HEK293 (cell line): ENCODE results near the gene ENSA.

Experiments
- GLIS2 ChIP-seq: fragments of 450-650 bp; formaldehyde crosslinking; IDR thresholded peaks from 2 replicates; pipeline ENCODE4 v1.5.1; 2016; ENCODE audit warnings: missing biosample characterization, missing genetic modification characterization
- KLF8 ChIP-seq: fragments of 450-650 bp; formaldehyde crosslinking; IDR thresholded peaks from 2 replicates; pipeline ENCODE4 v1.5.1; 2016; ENCODE audit warnings: missing biosample characterization, missing genetic modification characterization
- MZF1 ChIP-seq: fragments of 450-650 bp; formaldehyde crosslinking; IDR thresholded peaks from 2 replicates; pipeline ENCODE4 v1.5.1; 2017; ENCODE audit warnings: missing biosample characterization, missing genetic modification characterization, borderline replicate concordance
- PRDM1 ChIP-seq: fragments of 450-650 bp; formaldehyde crosslinking; IDR thresholded peaks from 2 replicates; pipeline ENCODE4; 2016; ENCODE audit warnings: missing biosample characterization, missing genetic modification characterization
- TRIM28 ChIP-seq: IDR thresholded peaks from 2 replicates; pipeline ENCODE4 v1.6.1; 2011; ENCODE audit warnings: low read length, control low read depth, borderline replicate concordance
- ZBTB17 ChIP-seq: fragments of 450-650 bp; formaldehyde crosslinking; IDR thresholded peaks from 2 replicates; pipeline ENCODE4 v1.5.1; 2016; ENCODE audit warnings: missing biosample characterization, missing genetic modification characterization
- ZNF121 ChIP-seq: fragments of 450-650 bp; formaldehyde crosslinking; IDR thresholded peaks from 2 replicates; pipeline ENCODE4 v1.5.1; 2016; ENCODE audit warnings: missing biosample characterization, missing genetic modification characterization
- ZNF140 ChIP-seq: fragments of 450-650 bp; formaldehyde crosslinking; IDR thresholded peaks from 2 replicates; pipeline ENCODE4 v1.5.1; 2016; ENCODE audit warnings: missing biosample characterization, missing genetic modification characterization
- ZNF157 ChIP-seq: fragments of 450-650 bp; formaldehyde crosslinking; IDR thresholded peaks from 2 replicates; pipeline ENCODE4 v1.5.1; 2016; ENCODE audit warnings: missing biosample characterization, missing genetic modification characterization
- ZNF175 ChIP-seq: fragments of 450-650 bp; formaldehyde crosslinking; IDR thresholded peaks from 2 replicates; pipeline ENCODE4 v1.5.1; 2016; ENCODE audit warnings: missing biosample characterization, missing genetic modification characterization
- ZNF221 ChIP-seq: fragments of 450-650 bp; formaldehyde crosslinking; IDR thresholded peaks from 2 replicates; pipeline ENCODE4 v1.5.1; 2017; ENCODE audit warnings: missing biosample characterization, missing genetic modification characterization, borderline replicate concordance
- ZNF335 ChIP-seq: fragments of 450-650 bp; formaldehyde crosslinking; conservative IDR thresholded peaks from 2 replicates; pipeline ENCODE4 v1.5.1; 2016; ENCODE audit warnings: missing biosample characterization, missing genetic modification characterization
- ZNF391 ChIP-seq: fragments of 450-650 bp; formaldehyde crosslinking; IDR thresholded peaks from 2 replicates; pipeline ENCODE4 v1.5.1; 2016; ENCODE audit warnings: low read depth, missing biosample characterization, missing genetic modification characterization, borderline replicate concordance
- ZNF394 ChIP-seq: fragments of 450-650 bp; formaldehyde crosslinking; IDR thresholded peaks from 2 replicates; pipeline ENCODE4 v1.5.1; 2016; ENCODE audit warnings: missing biosample characterization, missing genetic modification characterization, mild to moderate bottlenecking, moderate library complexity, borderline replicate concordance
- ZNF416 ChIP-seq: fragments of 450-650 bp; formaldehyde crosslinking; IDR thresholded peaks from 2 replicates; pipeline ENCODE4 v1.5.1; 2016; ENCODE audit warnings: missing biosample characterization, missing genetic modification characterization
- ZNF521 ChIP-seq: fragments of 450-650 bp; formaldehyde crosslinking; IDR thresholded peaks from 2 replicates; pipeline ENCODE4 v1.5.1; 2017; ENCODE audit warnings: missing biosample characterization, mild to moderate bottlenecking, missing genetic modification characterization
- ZNF629 ChIP-seq: fragments of 450-650 bp; formaldehyde crosslinking; IDR thresholded peaks from 2 replicates; pipeline ENCODE4 v1.5.1; 2017; ENCODE audit warnings: missing biosample characterization, missing genetic modification characterization
- ZNF660 ChIP-seq: fragments of 450-650 bp; IDR thresholded peaks from 2 replicates; pipeline ENCODE4 v1.5.1; 2018; ENCODE audit warnings: missing biosample characterization, mild to moderate bottlenecking, missing genetic modification characterization
- ZNF843 ChIP-seq: fragments of 450-650 bp; formaldehyde crosslinking; IDR thresholded peaks from 2 replicates; pipeline ENCODE4 v1.5.1; 2016; ENCODE audit warnings: missing biosample characterization, missing genetic modification characterization
- ZXDB ChIP-seq: fragments of 450-650 bp; formaldehyde crosslinking; IDR thresholded peaks from 2 replicates; pipeline ENCODE4 v1.5.1; 2016; ENCODE audit warnings: missing biosample characterization, missing genetic modification characterization
- TF ChIP-seq, protein P1 (sequence below): fragments of 450-650 bp; formaldehyde crosslinking; conservative IDR thresholded peaks from 2 replicates; pipeline ENCODE4 v1.5.1; 2016; ENCODE audit warnings: low read depth, missing biosample characterization, missing genetic modification characterization
- TF ChIP-seq, protein P2 (sequence below): fragments of 450-650 bp; formaldehyde crosslinking; IDR thresholded peaks from 2 replicates; pipeline ENCODE4 v1.5.1; 2016; ENCODE audit warnings: missing biosample characterization, missing genetic modification characterization
- TF ChIP-seq, protein P3 (sequence below): fragments of 450-650 bp; formaldehyde crosslinking; IDR thresholded peaks from 2 replicates; pipeline ENCODE4 v1.5.1; 2016; ENCODE audit warnings: missing biosample characterization, missing genetic modification characterization
- TF ChIP-seq, protein P4 (sequence below): fragments of 450-650 bp; formaldehyde crosslinking; IDR thresholded peaks from 2 replicates; pipeline ENCODE4 v1.5.1; 2016; ENCODE audit warnings: missing biosample characterization, missing genetic modification characterization
- TF ChIP-seq, protein P5 (sequence below): fragments of 450-650 bp; formaldehyde crosslinking; IDR thresholded peaks from 2 replicates; pipeline ENCODE4 v1.5.1; 2017; ENCODE audit warnings: missing biosample characterization, missing genetic modification characterization
- TF ChIP-seq, protein P6 (sequence below): fragments of 450-650 bp; formaldehyde crosslinking; IDR thresholded peaks from 2 replicates; pipeline ENCODE4 v1.5.1; 2016; ENCODE audit warnings: missing biosample characterization, missing genetic modification characterization

ENSA gene

DNA sequence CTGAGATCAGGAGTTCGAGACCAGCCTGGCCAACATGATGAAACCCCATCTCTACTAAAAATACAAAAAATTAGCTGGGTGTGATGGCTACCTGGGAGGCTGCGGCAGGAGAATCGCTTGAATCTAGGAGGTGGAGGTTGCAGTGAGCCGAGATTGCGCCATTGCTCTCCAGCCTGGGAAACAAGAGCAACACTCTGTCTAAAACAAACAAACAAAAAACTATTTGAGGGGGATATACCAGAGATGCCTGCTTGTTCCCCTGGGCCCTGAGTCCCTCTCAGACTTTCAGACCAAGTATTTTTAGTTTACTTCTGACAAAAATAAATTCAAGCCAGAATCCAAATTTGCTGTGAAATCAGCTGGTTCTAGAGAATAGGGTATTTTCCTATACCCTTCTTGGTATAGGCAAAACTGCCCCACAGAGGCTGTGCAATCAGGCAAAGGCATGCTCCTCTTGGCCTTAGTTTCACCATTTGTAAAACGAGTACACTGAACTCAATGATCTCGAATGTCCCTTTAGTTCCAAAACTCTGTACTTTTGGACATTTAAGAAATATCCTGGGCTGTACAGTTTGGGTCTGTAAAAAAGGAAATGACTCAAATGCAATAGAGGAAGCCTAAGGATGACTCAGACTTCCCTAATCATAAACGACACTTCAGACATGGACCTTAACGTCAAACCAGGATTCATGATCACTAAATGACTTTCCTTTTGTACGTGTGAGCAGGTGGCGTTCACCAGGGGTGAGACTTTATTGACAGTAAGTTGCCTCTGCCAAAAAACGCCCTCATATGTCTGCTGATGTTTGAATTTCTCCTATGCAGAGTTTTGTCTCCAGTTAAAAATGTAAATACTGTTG, 16.1 kb downstream of the ENSA start (continued):
- TF ChIP-seq ZNF521 (tag by site-specific recombination) (no peak), ZNF843 (tag by site-specific recombination) (no peak), ZNF416 (tag by site-specific recombination) (no peak), ZNF629 (peak; percentile 96), PRDM1 (peak; percentile 59), ZNF660 (tag by site-specific recombination) (peak; percentile 47; the same call in 1 of the 2 replicates), ZXDB (tag by site-specific recombination) (0 out of 2 replicates have a peak, but pooled peaks have one; percentile 40), ZNF140 (tag by site-specific recombination) (no peak), ZNF221 (tag by site-specific recombination) (no peak), ZNF157 (no peak), GLIS2 (tag by site-specific recombination) (no peak), MZF1 (tag by site-specific recombination) (no peak), ZNF121 (no peak), KLF8 (tag by site-specific recombination) (peak; percentile 52; the same call in 1 of the 2 replicates), ZNF335 (tag by site-specific recombination) (0 out of 2 replicates have a peak, but pooled peaks have one; percentile 16), ZNF394 (peak; percentile 26; the same call in 1 of the 2 replicates), TRIM28 (no peak; the same call in 1 of the 2 replicates), ZBTB17 (tag by site-specific recombination) (peak; percentile 39), ZNF175 (no peak), ZNF391 (tag by site-specific recombination) (no peak)
- TF ChIP-seq, protein P1, sequence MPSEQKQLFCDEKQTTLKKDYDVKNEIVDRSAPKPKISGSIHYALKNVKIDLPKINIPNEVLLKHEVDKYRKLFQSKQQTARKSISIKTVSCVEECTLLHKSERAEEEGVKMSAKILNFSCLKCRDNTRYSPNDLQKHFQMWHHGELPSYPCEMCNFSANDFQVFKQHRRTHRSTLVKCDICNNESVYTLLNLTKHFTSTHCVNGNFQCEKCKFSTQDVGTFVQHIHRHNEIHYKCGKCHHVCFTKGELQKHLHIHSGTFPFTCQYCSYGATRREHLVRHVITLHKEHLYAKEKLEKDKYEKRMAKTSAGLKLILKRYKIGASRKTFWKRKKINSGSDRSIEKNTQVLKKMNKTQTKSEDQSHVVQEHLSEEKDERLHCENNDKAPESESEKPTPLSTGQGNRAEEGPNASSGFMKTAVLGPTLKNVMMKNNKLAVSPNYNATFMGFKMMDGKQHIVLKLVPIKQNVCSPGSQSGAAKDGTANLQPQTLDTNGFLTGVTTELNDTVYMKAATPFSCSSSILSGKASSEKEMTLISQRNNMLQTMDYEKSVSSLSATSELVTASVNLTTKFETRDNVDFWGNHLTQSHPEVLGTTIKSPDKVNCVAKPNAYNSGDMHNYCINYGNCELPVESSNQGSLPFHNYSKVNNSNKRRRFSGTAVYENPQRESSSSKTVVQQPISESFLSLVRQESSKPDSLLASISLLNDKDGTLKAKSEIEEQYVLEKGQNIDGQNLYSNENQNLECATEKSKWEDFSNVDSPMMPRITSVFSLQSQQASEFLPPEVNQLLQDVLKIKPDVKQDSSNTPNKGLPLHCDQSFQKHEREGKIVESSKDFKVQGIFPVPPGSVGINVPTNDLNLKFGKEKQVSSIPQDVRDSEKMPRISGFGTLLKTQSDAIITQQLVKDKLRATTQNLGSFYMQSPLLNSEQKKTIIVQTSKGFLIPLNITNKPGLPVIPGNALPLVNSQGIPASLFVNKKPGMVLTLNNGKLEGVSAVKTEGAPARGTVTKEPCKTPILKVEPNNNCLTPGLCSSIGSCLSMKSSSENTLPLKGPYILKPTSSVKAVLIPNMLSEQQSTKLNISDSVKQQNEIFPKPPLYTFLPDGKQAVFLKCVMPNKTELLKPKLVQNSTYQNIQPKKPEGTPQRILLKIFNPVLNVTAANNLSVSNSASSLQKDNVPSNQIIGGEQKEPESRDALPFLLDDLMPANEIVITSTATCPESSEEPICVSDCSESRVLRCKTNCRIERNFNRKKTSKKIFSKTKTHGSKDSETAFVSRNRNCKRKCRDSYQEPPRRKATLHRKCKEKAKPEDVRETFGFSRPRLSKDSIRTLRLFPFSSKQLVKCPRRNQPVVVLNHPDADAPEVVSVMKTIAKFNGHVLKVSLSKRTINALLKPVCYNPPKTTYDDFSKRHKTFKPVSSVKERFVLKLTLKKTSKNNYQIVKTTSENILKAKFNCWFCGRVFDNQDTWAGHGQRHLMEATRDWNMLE, result 0 out of 2 replicates have a peak, but pooled peaks have one; percentile 15
- TF ChIP-seq, protein P2, sequence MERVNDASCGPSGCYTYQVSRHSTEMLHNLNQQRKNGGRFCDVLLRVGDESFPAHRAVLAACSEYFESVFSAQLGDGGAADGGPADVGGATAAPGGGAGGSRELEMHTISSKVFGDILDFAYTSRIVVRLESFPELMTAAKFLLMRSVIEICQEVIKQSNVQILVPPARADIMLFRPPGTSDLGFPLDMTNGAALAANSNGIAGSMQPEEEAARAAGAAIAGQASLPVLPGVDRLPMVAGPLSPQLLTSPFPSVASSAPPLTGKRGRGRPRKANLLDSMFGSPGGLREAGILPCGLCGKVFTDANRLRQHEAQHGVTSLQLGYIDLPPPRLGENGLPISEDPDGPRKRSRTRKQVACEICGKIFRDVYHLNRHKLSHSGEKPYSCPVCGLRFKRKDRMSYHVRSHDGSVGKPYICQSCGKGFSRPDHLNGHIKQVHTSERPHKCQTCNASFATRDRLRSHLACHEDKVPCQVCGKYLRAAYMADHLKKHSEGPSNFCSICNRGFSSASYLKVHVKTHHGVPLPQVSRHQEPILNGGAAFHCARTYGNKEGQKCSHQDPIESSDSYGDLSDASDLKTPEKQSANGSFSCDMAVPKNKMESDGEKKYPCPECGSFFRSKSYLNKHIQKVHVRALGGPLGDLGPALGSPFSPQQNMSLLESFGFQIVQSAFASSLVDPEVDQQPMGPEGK (tag by site-specific recombination), result no peak
- TF ChIP-seq, protein P3, sequence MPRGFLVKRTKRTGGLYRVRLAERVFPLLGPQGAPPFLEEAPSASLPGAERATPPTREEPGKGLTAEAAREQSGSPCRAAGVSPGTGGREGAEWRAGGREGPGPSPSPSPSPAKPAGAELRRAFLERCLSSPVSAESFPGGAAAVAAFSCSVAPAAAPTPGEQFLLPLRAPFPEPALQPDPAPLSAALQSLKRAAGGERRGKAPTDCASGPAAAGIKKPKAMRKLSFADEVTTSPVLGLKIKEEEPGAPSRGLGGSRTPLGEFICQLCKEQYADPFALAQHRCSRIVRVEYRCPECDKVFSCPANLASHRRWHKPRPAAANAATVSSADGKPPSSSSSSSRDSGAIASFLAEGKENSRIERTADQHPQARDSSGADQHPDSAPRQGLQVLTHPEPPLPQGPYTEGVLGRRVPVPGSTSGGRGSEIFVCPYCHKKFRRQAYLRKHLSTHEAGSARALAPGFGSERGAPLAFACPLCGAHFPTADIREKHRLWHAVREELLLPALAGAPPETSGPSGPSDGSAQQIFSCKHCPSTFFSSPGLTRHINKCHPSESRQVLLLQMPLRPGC (tag by site-specific recombination), result 0 out of 2 replicates have a peak, but pooled peaks have one; percentile 54
- TF ChIP-seq, protein P4, sequence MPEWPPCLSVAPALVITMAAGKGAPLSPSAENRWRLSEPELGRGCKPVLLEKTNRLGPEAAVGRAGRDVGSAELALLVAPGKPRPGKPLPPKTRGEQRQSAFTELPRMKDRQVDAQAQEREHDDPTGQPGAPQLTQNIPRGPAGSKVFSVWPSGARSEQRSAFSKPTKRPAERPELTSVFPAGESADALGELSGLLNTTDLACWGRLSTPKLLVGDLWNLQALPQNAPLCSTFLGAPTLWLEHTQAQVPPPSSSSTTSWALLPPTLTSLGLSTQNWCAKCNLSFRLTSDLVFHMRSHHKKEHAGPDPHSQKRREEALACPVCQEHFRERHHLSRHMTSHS (tag by site-specific recombination), result no peak
- TF ChIP-seq, protein P5, sequence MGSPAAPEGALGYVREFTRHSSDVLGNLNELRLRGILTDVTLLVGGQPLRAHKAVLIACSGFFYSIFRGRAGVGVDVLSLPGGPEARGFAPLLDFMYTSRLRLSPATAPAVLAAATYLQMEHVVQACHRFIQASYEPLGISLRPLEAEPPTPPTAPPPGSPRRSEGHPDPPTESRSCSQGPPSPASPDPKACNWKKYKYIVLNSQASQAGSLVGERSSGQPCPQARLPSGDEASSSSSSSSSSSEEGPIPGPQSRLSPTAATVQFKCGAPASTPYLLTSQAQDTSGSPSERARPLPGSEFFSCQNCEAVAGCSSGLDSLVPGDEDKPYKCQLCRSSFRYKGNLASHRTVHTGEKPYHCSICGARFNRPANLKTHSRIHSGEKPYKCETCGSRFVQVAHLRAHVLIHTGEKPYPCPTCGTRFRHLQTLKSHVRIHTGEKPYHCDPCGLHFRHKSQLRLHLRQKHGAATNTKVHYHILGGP, result no peak
- TF ChIP-seq, protein P6, sequence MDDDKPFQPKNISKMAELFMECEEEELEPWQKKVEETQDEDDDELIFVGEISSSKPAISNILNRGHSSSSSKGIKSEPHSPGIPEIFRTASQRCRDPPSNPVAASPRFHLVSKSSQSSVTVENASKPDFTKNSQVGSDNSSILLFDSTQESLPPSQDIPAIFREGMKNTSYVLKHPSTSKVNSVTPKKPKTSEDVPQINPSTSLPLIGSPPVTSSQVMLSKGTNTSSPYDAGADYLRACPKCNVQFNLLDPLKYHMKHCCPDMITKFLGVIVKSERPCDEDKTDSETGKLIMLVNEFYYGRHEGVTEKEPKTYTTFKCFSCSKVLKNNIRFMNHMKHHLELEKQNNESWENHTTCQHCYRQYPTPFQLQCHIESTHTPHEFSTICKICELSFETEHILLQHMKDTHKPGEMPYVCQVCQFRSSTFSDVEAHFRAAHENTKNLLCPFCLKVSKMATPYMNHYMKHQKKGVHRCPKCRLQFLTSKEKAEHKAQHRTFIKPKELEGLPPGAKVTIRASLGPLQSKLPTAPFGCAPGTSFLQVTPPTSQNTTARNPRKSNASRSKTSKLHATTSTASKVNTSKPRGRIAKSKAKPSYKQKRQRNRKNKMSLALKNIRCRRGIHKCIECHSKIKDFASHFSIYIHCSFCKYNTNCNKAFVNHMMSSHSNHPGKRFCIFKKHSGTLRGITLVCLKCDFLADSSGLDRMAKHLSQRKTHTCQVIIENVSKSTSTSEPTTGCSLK (tag by site-specific recombination), result no peak
